B cell (primary cell): ENCODE data around the gene TEX12. TPM values are rescaled to one million over a fixed set of nuclear protein-coding genes. Genes with fewer than 3 reads are reported as not detected.

Source experiments
- ATAC-seq: fragments of 200-7000 bp; cut with Tn5 transposase; one replicate; pipeline ENCODE4 v1.10.0; 2021; ENCODE audit warnings: low read depth, mild to moderate bottlenecking, moderate number of reproducible peaks, moderate library complexity
- CTCF ChIA-PET: fragments of 350-600 bp; sonication (Branson Sonifier 250); formaldehyde crosslinking; loops from one replicate; lab custom pipeline; 2021; ENCODE audit warnings: antibody characterized with exemption, inconsistent platforms; lab: Charles Lee
- POLR2A ChIA-PET: fragments of 350-600 bp; sonication (Branson Sonifier 250); formaldehyde crosslinking; loops from one replicate; lab custom pipeline; 2021; ENCODE audit warnings: antibody characterized with exemption; lab: Charles Lee
- DNase-seq: peaks from one replicate; pipeline ENCODE4 v3.0.0; 2013
- H2AFZ ChIP-seq: 2 replicates; pipeline ENCODE4 v1.6.1; 2012; ENCODE audit warnings: mild to moderate bottlenecking, low read depth, low read length; ENCODE audit not compliant: insufficient read depth, poor library complexity, severe bottlenecking
- H3K27ac ChIP-seq, 2 donors: 1 replicate in 1 of 2; 2 replicates in 1 of 2; pipeline ENCODE4 v1.5.1; 2012 to 2013; ENCODE audit warnings: low read length in 2 of 2, mild to moderate bottlenecking in 2 of 2, moderate library complexity in 1 of 2
- H3K27me3 ChIP-seq, 4 experiments: fragments of 200-600 bp in 1 of 4; sonication (generic) in 1 of 4; replicated peaks in 1 of 4; 1 replicate in 2 of 4; 2 replicates in 2 of 4; pipeline versions ENCODE4 v1.6.1 to v1.7.0; 2013 to 2016; ENCODE audit warnings: low read length in 3 of 4, mild to moderate bottlenecking in 2 of 4, mixed read lengths in 1 of 4, moderate library complexity in 1 of 4; ENCODE audit not compliant: insufficient read depth in 4 of 4, control insufficient read depth in 3 of 4; ENCODE audit errors: control extremely low read depth in 1 of 4
- H3K36me3 ChIP-seq, 2 experiments: replicated peaks in 1 of 2; 1 replicate in 1 of 2; 2 replicates in 1 of 2; pipeline versions ENCODE4 v1.6.1 to v1.7.1; 2013; ENCODE audit warnings: low read length in 1 of 2; ENCODE audit not compliant: insufficient read depth in 2 of 2, control insufficient read depth in 1 of 2; ENCODE audit errors: control extremely low read depth in 1 of 2, extremely low read depth in 1 of 2
- H3K4me1 ChIP-seq, 2 donors: fragments of 200-600 bp in 1 of 2; sonication (generic) in 1 of 2; 1 replicate in 1 of 2; 2 replicates in 1 of 2; pipeline versions ENCODE4 v1.5.1 to v1.6.1; 2013 to 2017; ENCODE audit warnings: low read length in 2 of 2; ENCODE audit not compliant: control insufficient read depth in 2 of 2, insufficient read depth in 2 of 2
- H3K4me2 ChIP-seq: replicated peaks from 2 replicates; pipeline ENCODE3; 2012; ENCODE audit warnings: mild to moderate bottlenecking, low read depth, low read length; ENCODE audit not compliant: poor library complexity, severe bottlenecking
- H3K4me3 ChIP-seq, 5 experiments: fragments of 200-600 bp in 1 of 5; sonication (generic) in 1 of 5; 1 replicate in 3 of 5; 2 replicates in 2 of 5; pipeline versions ENCODE4 v1.5.1 to v1.7.0; 2011 to 2016; ENCODE audit warnings: low read length in 4 of 5, mild to moderate bottlenecking in 4 of 5, low read depth in 2 of 5, control low read depth in 1 of 5, moderate library complexity in 1 of 5; ENCODE audit not compliant: insufficient read depth in 1 of 5; ENCODE audit errors: control extremely low read depth in 1 of 5, extremely low read depth in 1 of 5
- H3K79me2 ChIP-seq: fragments of 200-600 bp; sonication (generic); one replicate; pipeline ENCODE4 v1.6.0; 2016; ENCODE audit warnings: low read length; ENCODE audit not compliant: control insufficient read depth, insufficient read depth
- H3K9ac ChIP-seq: fragments of 200-600 bp; sonication (generic); 2 replicates; pipeline ENCODE4 v1.6.1; 2017; ENCODE audit warnings: mild to moderate bottlenecking, low read length, moderate library complexity
- H3K9me3 ChIP-seq, 3 donors: one replicate each; pipeline versions ENCODE4 v1.6.1 to v1.7.1; 2013; ENCODE audit warnings: low read length in 2 of 3; ENCODE audit not compliant: control insufficient read depth in 2 of 3, insufficient read depth in 1 of 3; ENCODE audit errors: control extremely low read depth in 1 of 3
- H4K20me1 ChIP-seq: 2 replicates; pipeline ENCODE4 v1.6.0; 2012; ENCODE audit warnings: mild to moderate bottlenecking, low read length; ENCODE audit not compliant: insufficient read depth, control insufficient read depth, poor library complexity, severe bottlenecking
- H3K27ac Mint-ChIP-seq: one replicate; pipeline ENCODE4 v1.8.0; 2021; ENCODE audit warnings: mixed read lengths
- H3K27me3 Mint-ChIP-seq: one replicate; pipeline ENCODE4 v1.8.0; 2021; ENCODE audit warnings: mixed read lengths
- H3K4me1 Mint-ChIP-seq: one replicate; pipeline ENCODE4 v1.8.0; 2021; ENCODE audit warnings: mixed read lengths
- H3K4me3 Mint-ChIP-seq: one replicate; pipeline ENCODE4 v1.8.0; 2021; ENCODE audit warnings: mixed read lengths
- H3K9me3 Mint-ChIP-seq: one replicate; pipeline ENCODE4 v1.8.0; 2022; ENCODE audit warnings: mixed read lengths; ENCODE audit not compliant: insufficient read depth
- CTCF ChIP-seq: fragments of 200-600 bp; IDR thresholded peaks from one replicate; pipeline ENCODE4 v1.8.0; 2022; ENCODE audit warnings: antibody characterized with exemption, mild to moderate bottlenecking
- EZH2 ChIP-seq: IDR thresholded peaks from 2 replicates; pipeline ENCODE4 v1.6.1; 2012; ENCODE audit warnings: borderline replicate concordance, low read depth, mild to moderate bottlenecking, moderate library complexity, low read length; ENCODE audit not compliant: insufficient read depth, poor library complexity, severe bottlenecking
- WGBS: methylation state at CpG from one replicate; pipeline ENCODE4 v1.1.5; 2013; ENCODE audit warnings: missing lambda C conversion rate; ENCODE audit not compliant: insufficient coverage; 5-methylcytosine and 5-hydroxymethylcytosine counted together
- intact Hi-C: fragments of 100-400 bp; cut with micrococcal nuclease; formaldehyde crosslinking; loops from one replicate; pipeline ENCODE4 v1.10.0; 2022
- polyA plus RNA-seq: library from polyadenylated mRNA; depleted of rRNA; stranded (reverse); fragments of >200 nt; gene quantifications from 2 replicates; pipeline ENCODE4 v1.2.3, GENCODE V29; 2012
- total RNA-seq, 2 donors: library from RNA; stranded (reverse); fragments of 120-200 nt in 1 of 2; gene quantifications; 1 replicate in 1 of 2; 2 replicates in 1 of 2; pipeline versions ENCODE4 v1.2.3 to v1.2.4, GENCODE V29; 2013 to 2022

The TEX12 gene
- total and polyA plus RNA-seq, 2 donors (not counting 1 experiment from before 2014, with no cell fraction given), result 0.10 to 0.47 TPM

GRCh38 chr11:112200252-112200651, 33.1 kb downstream of the TEX12 start:
- Histone ChIP-seq H4K20me1 (no peaks in the 10 kb centered on the region), H2AFZ (no peak overlapping the region), H3K36me3 (no peaks in the 10 kb centered on the region), H3K9me3 (peaks cover 0 to 1% (median 0%) of the 10 kb centered on the region in 3 donors), H3K9ac (no peak overlapping the region), H3K27ac (no peak overlapping the region), H3K4me1 (peaks cover 4% of the 10 kb centered on the region in 2 donors), H3K79me2 (no peaks in the 10 kb centered on the region), H3K4me3 (no peak overlapping the region), H3K4me2 (no peak overlapping the region), H3K27me3 (no peaks in the 10 kb centered on the region)
- TF ChIP-seq CTCF (no peak), EZH2 (no peak)
- intact Hi-C loops, result no loop called here
- no CpG with 5 or more reads among the region's 2 CpGs for WGBS
- Mint-ChIP-seq H3K4me1 (peaks cover 3% of the 10 kb centered on the region), H3K4me3 (no peak overlapping the region), H3K27me3 (peaks cover 6% of the 10 kb centered on the region), H3K27ac (no peak overlapping the region), H3K9me3 (no peaks in the 10 kb centered on the region)
- CTCF ChIA-PET, result interaction anchor here (0.6 to 1.9 kb wide), 2 partner anchors 20 to 79 kb away, joined by 5 to 6 read pairs; no protein-coding TSS in a partner anchor
- ATAC-seq, result no peak
- DNase-seq, result no peak
- POLR2A ChIA-PET, result no interaction called here

- Histone ChIP-seq H2AFZ (no peak overlapping the region), H3K4me2 (no peak overlapping the region), H3K9me3 (no peaks in the 10 kb centered on the region), H3K79me2 (no peaks in the 10 kb centered on the region), H3K27me3 (no peaks in the 10 kb centered on the region), H3K9ac (no peak overlapping the region), H3K4me1 (no peaks in the 10 kb centered on the region), H4K20me1 (no peaks in the 10 kb centered on the region), H3K36me3 (no peaks in the 10 kb centered on the region), H3K27ac (no peak overlapping the region), H3K4me3 (no peak overlapping the region)
- intact Hi-C loops, result no loop called here
- Mint-ChIP-seq H3K27me3 (peaks cover 9% of the 10 kb centered on the region), H3K4me1 (no peaks in the 10 kb centered on the region), H3K4me3 (no peak overlapping the region), H3K9me3 (no peaks in the 10 kb centered on the region), H3K27ac (no peak overlapping the region)
- POLR2A ChIA-PET, result no interaction called here
- TF ChIP-seq CTCF (no peak), EZH2 (no peak)
- ATAC-seq, result no peak
- CTCF ChIA-PET, result no interaction called here
- 92% methylated on average over 23 of the region's 23 CpGs for WGBS
- no peak for DNase-seq
These were observed 38.9 kb downstream of the TEX12 start for GRCh38 chr11:112206071-112206470.
